ENCODE data around the gene DLGAP4. TPM values are rescaled to one million over a fixed set of nuclear protein-coding genes. Genes with fewer than 3 reads are reported as not detected.

DLGAP4 gene
- polyA plus RNA-seq, 1 donor = 63.8 TPM

DNA sequence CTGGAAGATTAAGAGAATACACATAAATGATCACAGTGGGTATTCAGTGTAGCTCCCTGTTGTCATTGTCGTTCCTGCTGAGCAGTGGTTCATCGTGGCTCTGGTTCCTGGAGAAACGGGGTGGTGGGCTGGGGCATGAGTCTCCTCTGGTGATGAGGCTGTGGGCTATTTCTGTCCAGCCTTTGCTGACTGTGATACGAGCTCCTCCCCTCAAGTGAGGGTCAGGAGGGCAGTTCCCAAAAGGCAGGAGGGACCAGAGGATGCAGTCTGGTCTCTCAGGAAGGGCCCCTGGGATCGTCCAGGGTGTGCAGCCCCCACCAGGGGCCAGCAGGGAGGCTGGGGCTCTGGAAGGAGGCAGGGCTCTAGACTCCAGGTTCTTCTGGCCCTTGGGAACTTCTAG, 31.1 kb upstream of the DLGAP4 start:
- no peak for DNase-seq

DNA sequence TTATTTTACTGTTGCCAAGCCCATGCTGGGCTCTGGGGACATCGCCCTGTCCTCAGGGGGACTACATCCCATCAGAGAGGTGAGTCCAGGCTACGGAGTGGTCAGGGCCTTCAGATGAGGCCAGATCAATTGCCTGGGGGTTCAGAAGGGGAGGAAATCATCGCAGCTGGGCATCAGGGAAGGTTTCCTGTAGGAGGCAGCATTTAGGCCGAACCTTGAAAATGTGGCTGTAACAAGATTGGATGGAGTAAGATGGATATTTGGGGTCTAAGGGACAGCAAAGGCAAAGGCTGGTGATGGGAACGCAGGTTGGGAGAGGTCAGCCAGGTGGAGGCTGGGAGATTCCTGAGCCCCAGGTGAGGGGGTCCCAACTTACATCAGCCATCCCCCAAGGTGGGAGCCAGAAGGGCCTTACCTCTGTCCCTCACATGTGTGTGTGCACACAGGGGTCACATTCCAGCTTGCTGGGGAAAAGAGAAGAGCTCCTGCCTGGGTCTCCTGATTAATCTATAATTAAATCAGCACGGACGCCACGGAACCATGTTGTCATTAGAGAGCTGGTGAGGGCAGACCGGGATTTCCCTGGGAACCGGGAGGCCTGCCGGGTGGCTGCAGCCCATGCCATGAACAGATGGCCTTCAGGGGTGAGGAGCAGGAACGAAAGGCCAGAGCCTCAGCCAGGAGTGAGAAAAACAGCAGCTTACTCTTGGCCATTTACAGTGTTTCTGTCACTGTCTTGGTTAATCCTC, 30.5 kb upstream of the DLGAP4 start:
- no peak for DNase-seq

GRCh38 chr20:36277546-36277945, 28.6 kb upstream of the DLGAP4 start:
- no peak for DNase-seq

- DNase-seq = no peak
These were observed 26.8 kb upstream of the DLGAP4 start for GRCh38 chr20:36279362-36279761.

DNA sequence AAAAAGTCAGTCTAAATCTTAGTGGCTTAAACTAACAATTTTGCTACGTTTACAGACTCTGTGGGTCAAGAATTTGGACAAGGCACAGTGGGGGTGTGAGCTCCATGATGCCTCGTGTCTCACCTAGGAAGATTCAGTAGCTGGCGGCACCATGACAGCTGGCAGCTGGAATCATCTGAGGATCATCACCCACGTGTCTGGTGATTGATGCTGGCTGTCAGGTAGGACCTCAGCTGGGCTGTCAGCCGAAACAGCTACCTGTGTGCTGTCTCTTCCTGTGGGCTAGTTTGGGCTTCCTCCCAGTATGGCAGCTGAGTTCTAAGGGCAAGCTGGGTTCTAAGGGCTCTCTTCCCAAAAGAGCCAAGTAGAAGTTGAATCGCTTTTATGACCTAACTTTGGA, 26.4 kb upstream of the DLGAP4 start:
- DNase-seq = no peak

DNA sequence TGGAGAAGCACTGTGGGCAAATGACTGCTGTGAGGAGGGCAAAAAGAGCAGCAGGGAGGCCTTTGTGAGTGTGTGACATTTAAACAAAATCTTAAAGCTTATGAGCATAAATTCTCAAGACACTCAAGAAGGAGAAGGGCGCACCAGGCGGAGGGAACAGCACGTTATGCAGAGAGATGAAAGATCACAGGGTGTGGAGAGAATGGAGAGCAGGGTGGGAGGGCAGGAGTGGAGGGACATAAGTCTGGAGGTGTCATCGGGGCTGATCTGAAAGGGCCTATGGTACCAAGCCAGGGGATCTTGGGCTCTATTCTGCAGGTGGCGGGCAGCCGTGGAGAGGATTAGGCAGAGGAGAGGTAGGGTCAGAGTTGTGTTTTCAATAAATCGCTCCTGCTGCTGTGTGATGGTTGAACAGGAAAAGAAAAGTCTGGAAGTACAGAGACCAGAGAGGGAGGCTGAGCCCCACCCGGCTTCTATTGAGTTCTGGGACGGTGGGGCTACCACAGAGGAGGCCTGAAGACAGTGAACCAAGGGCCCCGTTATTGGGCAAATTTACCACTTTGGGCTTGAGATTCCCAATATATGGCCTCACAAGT, 24.3 kb upstream of the DLGAP4 start:
- no peak for DNase-seq

DNA sequence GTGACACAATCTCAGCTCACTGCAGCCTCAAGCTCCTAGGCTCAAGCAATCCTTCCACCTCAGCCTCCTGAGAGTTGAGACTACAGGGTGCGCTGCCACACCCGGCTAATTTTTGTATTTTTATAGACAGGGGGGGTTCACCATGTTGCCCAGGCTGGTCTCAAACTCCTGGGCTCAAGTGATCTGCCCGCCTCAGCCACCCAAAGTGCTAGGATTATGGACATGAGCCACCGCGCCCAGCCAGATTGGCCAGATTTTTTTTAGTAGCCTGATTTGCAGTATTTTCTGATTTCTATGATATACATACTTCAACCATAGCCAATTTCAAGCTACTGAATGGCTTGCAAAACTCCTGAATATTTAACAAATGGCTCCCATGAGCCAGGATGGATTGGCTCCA, 21.4 kb upstream of the DLGAP4 start:
- no peak for DNase-seq

DNA sequence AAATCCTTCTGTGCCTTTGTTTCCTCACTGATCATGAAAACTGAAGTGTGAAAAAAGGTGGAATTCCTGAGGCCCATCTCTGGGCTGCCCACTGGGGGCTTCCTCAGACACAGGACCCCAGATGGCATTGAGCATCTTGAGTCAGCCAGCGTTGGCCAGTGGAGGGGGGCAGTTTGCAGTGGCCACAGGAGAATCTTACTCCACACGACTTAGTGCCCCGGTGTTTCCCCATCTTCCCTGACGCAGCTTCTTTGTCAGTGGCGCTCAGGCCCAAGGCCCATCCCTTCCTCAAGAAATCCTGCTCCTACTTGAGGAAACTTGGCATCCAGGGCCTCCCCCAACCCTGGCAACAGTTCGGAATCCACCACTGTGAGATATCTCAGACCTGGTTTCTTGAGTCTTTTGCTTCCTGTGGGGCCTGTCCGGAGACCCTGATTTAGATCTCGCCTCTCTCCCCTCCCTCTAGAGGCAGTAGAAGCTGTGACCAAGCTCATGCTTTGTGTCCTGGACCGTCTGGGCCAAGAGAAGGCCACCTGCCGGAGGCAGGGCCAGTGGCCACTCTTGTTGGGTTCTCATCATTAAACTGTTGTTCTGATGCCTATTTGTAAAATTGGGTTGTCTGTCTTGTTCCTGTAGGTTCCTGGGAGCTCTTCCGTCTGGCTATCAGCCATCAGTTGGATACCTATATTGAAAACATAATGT, 20.2 kb upstream of the DLGAP4 start:
- no peak for DNase-seq

DNA sequence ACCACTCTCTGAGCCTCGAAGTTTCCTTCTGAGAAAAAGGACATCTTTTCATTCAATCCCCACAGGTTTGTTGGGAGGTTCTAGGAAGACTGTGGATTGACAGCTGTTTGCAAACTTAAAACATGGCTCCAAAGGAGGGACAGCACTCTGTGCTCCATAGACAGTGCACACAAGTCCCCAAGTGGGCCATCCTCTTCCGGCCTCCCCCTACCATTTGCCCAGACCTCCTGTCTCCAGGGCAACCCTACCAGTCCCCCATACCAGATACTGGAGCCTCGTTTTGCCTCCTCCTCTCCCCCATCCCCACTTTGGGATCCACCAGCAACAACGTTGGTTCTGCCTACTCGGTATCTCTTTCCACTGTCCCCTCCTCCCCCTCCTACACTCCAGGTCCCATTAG, 8.5 kb upstream of the DLGAP4 start:
- no peak for DNase-seq

- no peak for DNase-seq
These were observed 8.1 kb upstream of the DLGAP4 start for GRCh38 chr20:36298061-36298460.

DNA sequence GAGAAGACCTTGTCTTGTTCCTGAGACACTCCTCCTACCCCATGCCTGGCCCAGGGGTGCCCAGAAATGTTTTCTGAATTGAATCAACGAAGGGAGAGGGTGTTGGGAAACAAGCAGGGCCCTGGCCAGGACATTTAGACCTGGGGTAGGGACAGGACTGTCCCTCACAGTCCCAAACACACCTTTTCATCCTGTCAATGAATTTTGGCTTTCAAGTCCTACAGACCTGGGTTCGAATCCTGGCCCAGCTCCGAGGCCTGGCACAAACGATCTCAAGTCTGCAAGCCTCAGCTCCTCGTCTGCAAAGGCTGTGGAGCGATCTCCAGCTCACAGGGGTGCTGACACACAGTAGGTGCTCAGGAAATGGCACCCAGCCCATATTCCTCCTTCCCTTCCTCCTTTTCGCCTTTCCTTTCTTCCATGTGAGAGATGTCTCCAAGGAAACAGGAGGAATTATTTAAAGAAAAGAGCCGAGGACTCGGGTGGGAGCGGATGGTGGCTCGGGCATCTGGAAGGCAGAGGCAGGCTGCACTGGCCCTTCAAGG, 7.3 kb upstream of the DLGAP4 start:
- no peak for DNase-seq

DNA sequence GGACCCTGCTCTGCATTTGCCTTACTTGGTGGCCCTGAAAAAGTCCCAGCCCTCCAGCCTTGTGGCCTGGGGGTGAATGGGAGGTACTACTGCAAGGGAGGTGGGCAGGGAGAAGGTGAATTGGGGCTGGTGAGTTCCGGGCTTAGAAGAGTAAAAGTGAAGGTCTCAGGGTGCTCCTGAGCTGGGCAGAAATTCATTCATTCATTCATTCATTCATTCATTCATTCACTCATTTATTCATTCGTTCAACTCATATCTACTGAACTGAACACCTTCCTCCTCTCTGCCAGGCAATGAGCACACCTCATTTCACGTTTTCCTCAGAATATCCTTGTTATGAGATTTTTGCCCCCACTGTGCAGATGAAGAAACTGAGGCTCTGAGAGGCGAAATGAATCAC, 6.7 kb upstream of the DLGAP4 start:
- DNase-seq = no peak

- no peak for DNase-seq
These were observed 4.6 kb upstream of the DLGAP4 start for GRCh38 chr20:36301359-36302119.

- no peak for DNase-seq
These were observed 3.0 kb upstream of the DLGAP4 start for GRCh38 chr20:36303020-36303595.

DNA sequence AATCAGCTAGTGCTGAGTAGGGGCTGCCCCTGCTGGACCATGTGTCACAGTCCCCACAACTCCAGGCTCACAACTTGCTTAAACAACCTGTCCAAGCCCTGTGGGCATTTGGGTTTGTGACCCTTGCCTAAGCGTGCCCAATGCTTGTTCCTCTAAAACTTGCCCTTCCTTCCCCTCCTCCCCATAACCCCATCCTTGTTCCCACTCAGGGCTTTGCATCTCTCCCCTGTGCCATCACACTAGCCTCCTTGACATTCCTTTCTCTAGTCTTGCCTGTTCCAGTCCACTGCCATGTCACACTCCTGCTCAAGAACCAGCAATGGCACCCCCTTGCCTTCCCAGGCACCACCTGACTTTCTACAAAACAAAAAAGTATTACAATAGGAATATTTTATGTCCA, 2.3 kb upstream of the DLGAP4 start:
- DNase-seq = no peak

DNA sequence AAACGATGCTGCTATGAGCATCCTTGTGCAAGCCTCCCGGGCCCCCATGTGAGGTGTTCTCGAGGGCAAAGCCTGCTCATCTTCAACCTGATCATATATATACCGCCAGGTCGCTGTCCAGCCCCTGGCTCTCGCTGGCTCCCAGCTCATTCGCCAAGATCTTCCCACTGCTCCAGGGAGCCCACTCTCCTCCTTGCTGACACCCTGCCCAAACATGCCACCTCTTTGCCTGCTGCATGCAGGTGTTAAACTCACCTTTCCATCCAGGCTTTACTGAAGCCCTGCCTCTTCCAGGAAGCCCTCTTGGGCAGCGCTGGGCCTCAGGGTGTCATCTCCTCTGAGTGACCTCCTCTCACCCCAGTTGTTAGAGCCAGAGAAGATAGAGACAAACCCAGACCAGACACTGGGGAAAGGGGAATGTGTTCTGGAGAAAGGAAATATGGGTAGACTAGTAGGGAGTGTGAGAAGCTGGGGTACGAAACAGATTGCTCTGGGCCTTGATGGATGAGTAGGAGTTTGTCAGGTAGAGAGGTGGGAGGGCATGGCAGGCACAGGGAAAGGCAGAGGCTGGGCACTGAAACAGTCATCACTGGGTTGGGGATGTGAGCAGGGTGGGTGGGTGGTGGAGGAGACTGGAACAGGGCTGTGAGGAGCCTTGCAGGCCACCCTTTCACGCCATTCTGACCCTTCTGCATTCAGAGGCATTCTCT, 1.2 kb upstream of the DLGAP4 start:
- no peak for DNase-seq

DNA sequence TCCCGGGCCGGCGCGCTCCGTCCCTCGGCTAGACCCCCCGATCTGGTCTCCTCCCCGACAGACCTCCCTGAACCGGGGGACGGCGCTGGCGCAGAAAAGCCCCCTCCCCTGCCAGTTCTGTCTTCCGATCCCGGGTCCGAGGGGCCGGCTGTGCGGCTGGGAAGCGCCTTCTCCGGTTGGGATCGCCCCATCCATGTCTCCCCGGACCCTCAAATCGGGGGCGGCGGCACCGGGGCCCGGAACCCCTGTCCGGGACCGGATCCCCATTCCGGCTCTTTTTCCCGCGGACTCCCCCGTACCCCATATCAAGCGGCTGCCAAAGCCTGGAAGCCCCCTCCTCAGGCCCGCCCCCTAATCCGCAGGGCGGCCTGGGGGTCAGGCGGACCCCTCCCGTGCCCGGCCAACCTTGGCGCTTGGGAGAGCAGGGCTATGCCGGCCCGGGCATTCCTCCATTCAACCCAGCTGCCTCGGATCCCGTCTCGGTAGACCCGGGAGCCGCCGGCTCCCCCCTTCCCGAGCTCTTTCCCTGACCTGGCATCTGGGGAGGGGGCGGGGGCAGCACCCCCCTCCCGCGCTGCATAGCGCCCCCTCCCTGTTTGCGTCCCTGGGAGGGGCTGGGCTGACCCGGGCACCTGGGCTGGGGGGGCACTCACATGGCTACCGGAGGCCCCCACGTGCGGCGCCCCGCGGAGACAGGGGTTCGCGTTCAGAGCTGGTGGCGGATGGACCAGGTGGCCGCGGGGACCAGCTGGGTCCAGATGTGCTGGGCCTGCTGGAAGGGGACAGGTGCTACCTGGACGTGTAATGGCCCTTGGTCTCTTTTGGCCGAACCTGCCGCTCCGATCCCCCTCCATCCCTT, 643 bp downstream of the DLGAP4 start:
- no peak for DNase-seq

DNA sequence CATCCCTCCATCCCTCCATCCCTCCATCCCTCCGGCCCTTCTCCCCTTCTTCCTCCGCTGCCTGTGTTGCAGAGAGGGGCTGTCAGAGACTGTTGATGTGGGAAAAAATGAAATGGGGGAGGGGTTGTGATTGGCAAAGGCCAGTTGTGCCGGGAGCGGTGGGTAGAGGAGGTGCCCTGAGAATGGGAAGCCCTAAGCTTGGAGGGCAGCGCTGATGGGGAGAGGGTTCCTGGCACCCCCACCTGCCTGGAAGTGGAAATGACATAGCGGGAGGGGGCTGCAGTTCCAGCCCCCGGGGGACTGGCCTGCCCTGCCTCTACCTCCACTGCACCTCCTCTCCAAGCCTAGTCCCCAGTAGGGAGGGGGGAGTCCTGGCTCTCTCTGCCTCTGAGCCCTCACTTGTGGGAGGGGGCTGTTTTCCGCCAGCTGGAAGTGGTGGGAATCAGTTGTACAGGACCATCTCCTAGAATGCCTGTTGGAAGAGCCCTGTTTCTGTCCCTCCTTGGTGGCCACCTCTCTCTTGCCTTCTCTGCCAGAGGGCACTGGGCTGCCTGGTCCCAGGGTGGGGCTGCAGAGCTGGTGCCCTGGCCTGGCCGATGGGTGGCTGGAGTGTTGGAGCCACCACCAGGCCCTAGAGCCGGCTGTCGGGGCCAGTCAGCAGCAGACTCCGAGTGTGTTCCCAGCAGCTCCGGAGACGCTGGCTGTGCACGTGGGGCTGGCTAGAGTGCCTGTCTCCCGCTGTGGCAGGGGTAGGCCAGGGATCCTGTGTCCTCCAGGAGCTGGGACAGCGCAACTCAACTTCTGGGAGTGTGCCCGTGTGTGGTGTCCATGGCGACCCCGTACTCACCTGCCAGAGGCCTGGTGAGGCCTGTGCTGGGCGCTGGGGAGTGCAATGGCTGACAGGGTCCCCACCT, 1.5 kb downstream of the DLGAP4 start:
- DNase-seq = no peak

- no peak for DNase-seq
These were observed 2.2 kb downstream of the DLGAP4 start for GRCh38 chr20:36308353-36308752.

GRCh38 chr20:36308986-36309385, 2.8 kb downstream of the DLGAP4 start:
- no peak for DNase-seq

Data from hindlimb muscle (tissue), 1 donor.